AG10803 (cell line): ENCODE measurements around the gene CCNK.

Source experiments
- DNase-seq: peaks from one replicate; pipeline ENCODE4 v3.0.0; 2010; ENCODE audit warnings: low read depth
- H3K4me3 ChIP-seq: 2 replicates; pipeline ENCODE4 v1.5.1; 2011; ENCODE audit warnings: mild to moderate bottlenecking, low read length, control low read depth
- TF ChIP-seq, protein P1 (sequence below): conservative IDR thresholded peaks from 2 replicates; pipeline ENCODE4 v1.5.1; 2011; ENCODE audit warnings: mild to moderate bottlenecking, low read length, control low read depth, inconsistent platforms

CCNK gene

DNA sequence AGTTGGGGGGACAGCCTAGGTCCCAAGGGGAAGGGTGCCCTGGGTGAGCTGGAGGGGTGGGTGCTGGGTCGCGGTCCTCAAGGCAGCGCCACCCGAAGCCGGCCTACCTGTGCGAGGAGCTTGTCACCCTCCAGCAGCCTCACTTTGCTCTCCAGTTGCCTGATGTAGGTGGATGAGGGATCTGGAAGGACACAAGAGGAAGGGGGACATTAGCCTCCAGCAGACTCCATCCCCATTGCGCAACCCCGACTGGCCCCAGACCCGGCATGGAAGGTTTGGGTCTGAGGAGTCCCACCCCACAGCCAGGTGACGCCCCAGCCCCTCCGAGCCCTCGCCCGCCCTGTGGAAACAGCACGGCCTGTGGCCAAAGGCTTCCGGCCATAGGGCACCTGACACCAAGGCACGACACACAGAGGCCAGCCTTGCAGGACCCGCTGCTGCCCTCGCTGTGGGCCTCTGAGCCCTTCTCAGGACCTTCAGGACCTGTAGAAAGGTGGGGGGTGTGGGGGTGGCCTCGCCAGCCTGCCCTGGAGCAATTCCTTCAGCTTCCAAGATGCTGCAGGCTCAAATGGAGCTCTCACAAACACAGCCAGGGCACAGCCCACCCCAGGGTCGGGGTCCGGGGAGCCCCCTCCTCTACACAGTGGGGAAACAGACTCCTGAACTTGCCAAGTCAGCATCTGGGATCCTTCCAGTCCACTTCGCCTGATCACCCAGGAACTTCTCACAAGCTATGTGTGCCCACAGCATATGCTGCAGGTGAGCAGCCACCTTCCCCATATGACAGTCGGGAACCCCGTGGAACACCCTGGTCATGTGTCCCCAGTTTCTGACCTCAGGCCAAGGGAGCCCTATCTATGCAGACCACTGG, 54.9 kb downstream of the CCNK start:
- no peak overlapping the region for H3K4me3 ChIP-seq
- no peak for DNase-seq
- TF ChIP-seq, protein P1, sequence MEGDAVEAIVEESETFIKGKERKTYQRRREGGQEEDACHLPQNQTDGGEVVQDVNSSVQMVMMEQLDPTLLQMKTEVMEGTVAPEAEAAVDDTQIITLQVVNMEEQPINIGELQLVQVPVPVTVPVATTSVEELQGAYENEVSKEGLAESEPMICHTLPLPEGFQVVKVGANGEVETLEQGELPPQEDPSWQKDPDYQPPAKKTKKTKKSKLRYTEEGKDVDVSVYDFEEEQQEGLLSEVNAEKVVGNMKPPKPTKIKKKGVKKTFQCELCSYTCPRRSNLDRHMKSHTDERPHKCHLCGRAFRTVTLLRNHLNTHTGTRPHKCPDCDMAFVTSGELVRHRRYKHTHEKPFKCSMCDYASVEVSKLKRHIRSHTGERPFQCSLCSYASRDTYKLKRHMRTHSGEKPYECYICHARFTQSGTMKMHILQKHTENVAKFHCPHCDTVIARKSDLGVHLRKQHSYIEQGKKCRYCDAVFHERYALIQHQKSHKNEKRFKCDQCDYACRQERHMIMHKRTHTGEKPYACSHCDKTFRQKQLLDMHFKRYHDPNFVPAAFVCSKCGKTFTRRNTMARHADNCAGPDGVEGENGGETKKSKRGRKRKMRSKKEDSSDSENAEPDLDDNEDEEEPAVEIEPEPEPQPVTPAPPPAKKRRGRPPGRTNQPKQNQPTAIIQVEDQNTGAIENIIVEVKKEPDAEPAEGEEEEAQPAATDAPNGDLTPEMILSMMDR, result no peak

DNA sequence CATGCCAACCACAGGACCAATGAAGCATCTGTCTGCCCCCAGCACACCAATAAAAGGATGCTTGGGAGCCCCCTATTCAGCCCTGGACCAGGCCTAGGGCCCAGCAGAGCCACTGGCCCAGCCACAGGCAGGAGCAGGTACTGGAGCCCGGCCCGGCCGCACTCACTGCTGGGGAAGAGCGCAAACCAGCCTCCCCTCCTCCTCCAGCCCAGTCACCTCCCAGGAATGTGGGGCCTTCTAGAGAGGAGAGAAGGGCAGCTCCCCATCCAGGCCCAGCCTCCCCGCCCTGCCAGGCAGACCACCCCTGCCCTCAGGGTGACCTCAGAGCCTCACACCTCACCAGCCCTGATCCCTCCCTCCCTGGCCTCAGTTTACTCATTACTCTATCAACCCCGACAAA, 56.2 kb downstream of the CCNK start:
- no peak overlapping the region for H3K4me3 ChIP-seq
- TF ChIP-seq, protein P1, result no peak
- peak; percentile 84 for DNase-seq

DNA sequence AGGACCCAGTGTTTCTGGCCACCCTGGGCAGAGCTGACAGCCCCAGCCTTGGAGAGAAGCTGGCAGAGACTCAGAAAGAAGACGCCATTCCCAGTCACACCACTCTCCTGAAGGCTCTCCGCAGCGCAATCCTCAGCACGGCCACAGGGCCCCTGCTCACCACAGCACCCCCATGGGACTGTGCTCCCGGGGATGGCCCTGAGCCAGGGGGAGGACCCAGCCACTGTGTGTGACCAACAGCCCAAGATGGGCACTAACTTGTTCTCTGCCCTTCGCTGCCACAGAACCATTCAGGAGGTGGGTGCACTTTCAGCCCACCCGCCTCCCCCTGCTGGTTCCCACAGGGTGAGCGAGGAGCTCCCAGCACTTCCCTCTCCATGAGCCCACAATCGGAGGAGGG, 57.1 kb downstream of the CCNK start:
- DNase-seq, result no peak
- TF ChIP-seq, protein P1, result no peak; the same call in 1 of the 2 replicates
- no peak overlapping the region for H3K4me3 ChIP-seq

DNA sequence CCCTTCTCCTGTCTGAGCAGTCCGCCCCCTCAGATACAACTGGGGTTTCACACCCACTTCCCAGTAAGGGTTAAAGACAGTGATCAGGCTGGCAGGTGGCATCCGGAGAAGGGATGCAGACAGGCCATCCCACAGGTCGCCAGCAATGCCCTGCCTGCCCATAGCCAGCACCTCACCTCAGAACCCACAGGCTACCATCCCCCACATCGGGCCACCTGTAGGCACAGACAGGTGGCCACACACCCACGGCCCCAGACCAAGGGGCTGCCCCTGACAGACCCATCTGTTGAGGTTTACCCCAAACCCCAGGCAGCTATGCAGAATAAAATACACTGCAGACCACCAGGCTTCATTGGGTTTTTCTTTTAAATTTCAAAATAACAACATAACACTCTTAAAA, 57.5 kb downstream of the CCNK start:
- no peak overlapping the region for H3K4me3 ChIP-seq
- TF ChIP-seq, protein P1, result no peak

DNA sequence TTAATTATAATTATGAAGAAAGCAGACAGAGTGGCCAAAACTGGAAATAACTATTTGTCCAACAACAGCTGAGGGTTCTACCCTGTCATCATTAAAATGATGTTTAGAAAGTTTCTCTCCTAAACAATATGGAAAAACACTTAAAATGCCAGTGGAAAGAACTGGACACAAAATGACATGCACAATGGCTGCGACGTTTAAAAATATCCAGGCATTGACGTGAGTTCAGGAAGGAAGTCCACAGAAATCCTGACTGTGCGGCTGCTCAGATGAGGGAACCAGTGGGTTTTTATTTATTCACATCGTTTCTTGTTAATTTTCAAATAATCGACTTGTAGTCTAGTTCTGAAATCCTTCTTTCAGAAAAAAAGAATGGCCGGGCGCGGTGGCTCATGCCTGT, 58.3 kb downstream of the CCNK start:
- no peak for DNase-seq
- TF ChIP-seq, protein P1, result no peak
- H3K4me3 ChIP-seq, result no peak overlapping the region

More for the DNA sequence above, 57.5 kb downstream of the CCNK start:
- no peak for DNase-seq

DNA sequence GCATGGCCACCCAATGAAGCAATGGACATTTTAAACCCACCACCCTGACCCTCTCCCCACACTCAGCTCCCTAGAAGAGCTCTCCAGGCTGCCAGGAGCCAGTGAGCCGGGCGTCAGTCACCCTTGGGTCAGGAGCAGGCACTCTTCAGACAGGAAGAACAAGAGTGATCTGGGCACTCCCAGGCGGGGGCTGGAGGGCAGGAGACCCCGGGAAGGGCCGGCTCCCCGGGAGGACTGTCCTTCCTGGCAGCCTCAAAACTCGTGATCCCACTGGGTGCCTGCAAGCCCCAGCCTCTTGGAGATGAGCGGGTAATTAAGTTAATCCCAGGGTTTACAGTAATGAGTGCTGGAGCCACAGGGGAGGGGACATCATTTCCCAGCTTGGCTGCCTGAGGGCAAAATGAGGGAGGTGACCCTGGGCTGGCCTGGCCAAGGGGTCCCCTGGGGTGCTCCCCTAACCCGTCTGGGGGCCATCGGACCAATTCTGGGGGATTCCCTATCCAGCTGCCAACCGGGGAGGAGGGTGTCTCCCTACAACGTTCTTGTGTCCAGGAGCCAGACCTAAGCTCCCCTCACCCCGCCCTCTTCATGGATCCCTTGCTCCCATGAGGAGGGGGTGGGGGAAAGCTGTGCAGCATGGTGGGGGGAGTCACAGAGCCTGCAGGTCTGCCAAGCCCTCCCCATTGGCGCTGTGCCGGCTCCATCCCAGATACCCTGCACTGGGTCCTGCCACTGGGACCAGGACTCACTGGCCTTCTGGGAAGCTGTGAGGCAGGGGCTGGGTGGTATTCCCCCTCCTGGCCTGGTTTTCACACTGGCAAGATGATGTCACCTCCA, 59.2 kb downstream of the CCNK start:
- DNase-seq, result no peak
- TF ChIP-seq, protein P1, result no peak
- no peak overlapping the region for H3K4me3 ChIP-seq
